Thyroid gland (tissue), 4 donors: Measurements from ENCODE around the gene NRXN2. TPM values are rescaled to one million over a fixed set of nuclear protein-coding genes. Genes with fewer than 3 reads are reported as not detected.
A peak's percentile ranks its signal among the peaks of the same experiment; 100 is the strongest.

Experiments
- DNase-seq, 2 donors: peaks; one replicate each; pipeline ENCODE4 v3.0.0-alpha.2; 2019
- H3K27ac ChIP-seq, 3 donors: fragments of 200-600 bp; sonication (generic); 1 replicate in 2 of 3; 2 replicates in 1 of 3; pipeline ENCODE4 v1.5.1; 2016 to 2019; ENCODE audit warnings: mild to moderate bottlenecking in 1 of 3, moderate library complexity in 1 of 3
- H3K27me3 ChIP-seq: fragments of 200-600 bp; sonication (generic); one replicate; pipeline ENCODE4 v1.5.1; 2019
- H3K36me3 ChIP-seq, 2 donors: fragments of 200-600 bp; sonication (generic); one replicate each; pipeline ENCODE4 v1.5.1; 2016 to 2019
- H3K4me1 ChIP-seq, 2 donors: fragments of 200-600 bp; sonication (generic); one replicate each; pipeline ENCODE4 v1.5.1; 2017 to 2019
- H3K4me3 ChIP-seq, 3 donors: fragments of 200-600 bp; sonication (generic); replicated peaks in 1 of 3; 1 replicate in 2 of 3; 2 replicates in 1 of 3; pipeline ENCODE4 v1.5.1; 2016; ENCODE audit warnings: mild to moderate bottlenecking in 1 of 3
- H3K9me3 ChIP-seq: fragments of 200-600 bp; sonication (generic); one replicate; pipeline ENCODE4 v1.5.1; 2017
- POLR2A ChIP-seq, 2 donors: fragments of 450-650 bp; IDR thresholded peaks; one replicate each; pipeline ENCODE4 v1.6.1; 2017; ENCODE audit warnings: antibody characterized with exemption in 2 of 2, mild to moderate bottlenecking in 2 of 2, moderate library complexity in 1 of 2
- WGBS, 2 donors: methylation state at CpG; one replicate each; pipeline ENCODE4 v1.1.5; 2017; 5-methylcytosine and 5-hydroxymethylcytosine counted together
- intact Hi-C: fragments of 100-400 bp; cut with DNase I; formaldehyde crosslinking; loops from one replicate; pipeline ENCODE4 v1.15.1; 2023
- total RNA-seq, 4 donors: library from RNA; depleted of rRNA; stranded (reverse); fragments of >200 nt; gene quantifications; one replicate each; pipeline ENCODE4 v1.2.3, GENCODE V29; 2016
- TF ChIP-seq, protein P1 (sequence below), 6 experiments: fragments of 200-600 bp in 3 of 6; fragments of 450-650 bp in 3 of 6; sonication (generic) in 3 of 6; IDR thresholded peaks; one replicate each; pipeline ENCODE4 v1.5.1; 2016 to 2019; ENCODE audit warnings: antibody characterized with exemption in 6 of 6, mild to moderate bottlenecking in 2 of 6, inconsistent platforms in 1 of 6, moderate library complexity in 1 of 6

NRXN2 gene
- total RNA-seq, 4 donors from 2014 or later: 2.0 to 12.3 (median 4.8) TPM

DNA sequence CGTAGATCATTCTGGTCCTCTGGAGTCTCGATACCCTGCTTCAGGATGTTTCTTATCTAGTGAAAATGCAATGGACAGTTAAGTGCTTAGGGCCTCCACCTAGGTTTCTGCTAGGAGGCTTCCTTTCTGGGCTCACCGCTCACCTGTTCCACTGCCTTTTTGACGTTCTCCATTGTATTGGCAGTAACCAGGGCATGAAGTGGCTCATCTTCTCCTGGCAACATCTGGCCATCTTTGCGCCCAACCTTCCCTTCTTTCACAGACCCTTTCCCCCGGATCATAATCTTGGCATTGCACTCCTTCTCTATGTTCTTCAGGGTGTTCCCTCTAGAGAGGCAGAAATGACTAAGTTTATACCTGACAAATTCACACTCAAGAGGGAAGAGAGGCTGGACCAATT, 46.3 kb upstream of the NRXN2 start:
- Histone ChIP-seq H3K4me1 (peaks cover 0 to 9% of the 10 kb centered on the region in 2 donors), H3K4me3 (no peak overlapping the region), H3K36me3 (peaks cover 98 to 100% of the 10 kb centered on the region in 2 donors), H3K27ac (no peak overlapping the region), H3K9me3 (no peaks in the 10 kb centered on the region), H3K27me3 (no peaks in the 10 kb centered on the region)
- DNase-seq: no peak
- WGBS, 2 donors: 88 to 91% methylated on average over 6 of the region's 6 CpGs
- TF ChIP-seq, protein P1, sequence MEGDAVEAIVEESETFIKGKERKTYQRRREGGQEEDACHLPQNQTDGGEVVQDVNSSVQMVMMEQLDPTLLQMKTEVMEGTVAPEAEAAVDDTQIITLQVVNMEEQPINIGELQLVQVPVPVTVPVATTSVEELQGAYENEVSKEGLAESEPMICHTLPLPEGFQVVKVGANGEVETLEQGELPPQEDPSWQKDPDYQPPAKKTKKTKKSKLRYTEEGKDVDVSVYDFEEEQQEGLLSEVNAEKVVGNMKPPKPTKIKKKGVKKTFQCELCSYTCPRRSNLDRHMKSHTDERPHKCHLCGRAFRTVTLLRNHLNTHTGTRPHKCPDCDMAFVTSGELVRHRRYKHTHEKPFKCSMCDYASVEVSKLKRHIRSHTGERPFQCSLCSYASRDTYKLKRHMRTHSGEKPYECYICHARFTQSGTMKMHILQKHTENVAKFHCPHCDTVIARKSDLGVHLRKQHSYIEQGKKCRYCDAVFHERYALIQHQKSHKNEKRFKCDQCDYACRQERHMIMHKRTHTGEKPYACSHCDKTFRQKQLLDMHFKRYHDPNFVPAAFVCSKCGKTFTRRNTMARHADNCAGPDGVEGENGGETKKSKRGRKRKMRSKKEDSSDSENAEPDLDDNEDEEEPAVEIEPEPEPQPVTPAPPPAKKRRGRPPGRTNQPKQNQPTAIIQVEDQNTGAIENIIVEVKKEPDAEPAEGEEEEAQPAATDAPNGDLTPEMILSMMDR (IDR thresholded peaks at IDR 0.05): no peak
- TF ChIP-seq POLR2A (IDR thresholded peaks at IDR 0.05): no peak
- intact Hi-C loops: no loop called here

DNA sequence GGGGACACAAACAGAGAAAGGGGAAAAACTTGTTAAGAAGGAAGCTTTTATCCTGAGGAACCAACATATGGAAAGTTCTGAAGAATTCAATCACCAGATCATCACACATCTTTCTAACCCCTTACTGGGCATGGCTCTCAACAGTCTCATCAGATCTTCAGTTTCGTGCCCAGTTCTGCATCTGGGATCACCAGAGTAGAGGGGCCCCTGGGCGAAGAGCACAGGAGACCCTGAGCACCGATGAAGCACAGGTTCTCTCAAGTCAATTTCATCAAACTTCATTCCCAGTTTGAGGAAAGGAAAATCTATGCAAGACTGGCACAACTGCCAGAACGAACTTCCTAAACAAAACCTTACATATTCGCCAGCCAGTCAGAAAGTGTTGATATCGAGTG, 45.3 kb upstream of the NRXN2 start:
- H3K4me3 ChIP-seq: no peak overlapping the region
- TF ChIP-seq POLR2A (IDR thresholded peaks at IDR 0.05): no peak
- TF ChIP-seq, protein P1 (IDR thresholded peaks at IDR 0.05): no peak
- intact Hi-C loops: no loop called here
- no peaks in the 10 kb centered on the region for H3K27me3 ChIP-seq
- H3K4me1 ChIP-seq: peaks cover 9 to 17% of the 10 kb centered on the region in 2 donors
- H3K36me3 ChIP-seq: peaks cover 92 to 100% of the 10 kb centered on the region in 2 donors
- WGBS, 2 donors: 94 to 96% methylated on average over 6 of the region's 6 CpGs
- DNase-seq: no peak
- H3K27ac ChIP-seq: no peak overlapping the region
- H3K9me3 ChIP-seq: no peaks in the 10 kb centered on the region

DNA sequence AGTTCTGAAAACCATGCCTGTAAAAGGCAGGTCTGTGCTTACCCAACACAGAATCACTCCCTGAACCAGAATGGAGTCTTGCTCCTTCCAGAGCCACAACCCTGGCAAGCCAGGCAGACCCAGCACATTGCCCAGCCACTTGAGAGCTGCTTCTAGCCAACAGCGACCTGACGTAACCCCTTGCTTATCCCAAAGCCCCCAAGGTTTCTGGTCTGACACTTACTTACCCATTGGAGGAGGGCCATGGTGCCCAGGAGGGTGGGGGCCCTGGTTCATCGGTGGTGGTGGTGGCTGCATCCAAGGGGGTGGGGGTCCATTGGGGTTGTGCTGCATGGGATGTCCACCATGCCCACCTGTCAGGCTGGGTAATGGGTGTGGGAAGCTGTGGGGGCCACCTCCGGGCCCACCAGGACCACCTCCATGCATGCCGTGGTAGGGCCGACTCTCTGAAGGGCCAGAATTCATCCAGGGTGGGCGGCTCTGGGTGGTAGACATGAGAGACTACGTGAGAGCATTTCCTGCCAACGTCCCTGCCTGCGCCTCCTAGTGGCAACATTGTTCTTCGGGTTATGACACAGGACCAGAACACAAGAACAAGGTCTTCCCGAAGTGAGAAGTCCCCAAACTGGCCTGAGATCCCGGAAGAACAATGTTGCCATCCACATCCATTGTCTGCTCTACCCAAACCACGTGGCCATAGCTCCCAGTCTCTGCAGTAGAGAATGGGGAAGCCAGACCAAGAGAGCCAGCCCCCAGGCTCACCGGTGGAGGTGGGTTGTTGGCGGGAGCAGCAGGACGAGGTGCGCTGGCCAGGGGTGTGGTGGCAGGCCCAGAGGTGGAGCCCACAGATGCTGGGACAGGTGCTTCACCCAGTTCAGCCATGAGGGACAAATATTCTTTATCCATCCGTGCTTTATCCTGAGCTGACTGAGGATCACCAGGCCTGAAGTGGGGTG, 44.6 kb upstream of the NRXN2 start:
- peaks cover 86 to 99% of the 10 kb centered on the region in 2 donors for H3K36me3 ChIP-seq
- H3K27ac ChIP-seq: peak overlapping the region in 1 of 3 donors; percentile 37
- H3K27me3 ChIP-seq: no peaks in the 10 kb centered on the region
- 53 to 62% methylated on average over 16 to 18 of the region's 19 CpGs for WGBS, 2 donors
- H3K4me3 ChIP-seq: no peak overlapping the region
- peak; percentile 57 for DNase-seq
- intact Hi-C loops: no loop called here
- peaks cover 15 to 19% of the 10 kb centered on the region in 2 donors for H3K4me1 ChIP-seq
- TF ChIP-seq POLR2A (IDR thresholded peaks at IDR 0.05): no peak
- TF ChIP-seq, protein P1 (IDR thresholded peaks at IDR 0.05): peak; percentile 23 to 78 (median 55)
- H3K9me3 ChIP-seq: no peaks in the 10 kb centered on the region

DNA sequence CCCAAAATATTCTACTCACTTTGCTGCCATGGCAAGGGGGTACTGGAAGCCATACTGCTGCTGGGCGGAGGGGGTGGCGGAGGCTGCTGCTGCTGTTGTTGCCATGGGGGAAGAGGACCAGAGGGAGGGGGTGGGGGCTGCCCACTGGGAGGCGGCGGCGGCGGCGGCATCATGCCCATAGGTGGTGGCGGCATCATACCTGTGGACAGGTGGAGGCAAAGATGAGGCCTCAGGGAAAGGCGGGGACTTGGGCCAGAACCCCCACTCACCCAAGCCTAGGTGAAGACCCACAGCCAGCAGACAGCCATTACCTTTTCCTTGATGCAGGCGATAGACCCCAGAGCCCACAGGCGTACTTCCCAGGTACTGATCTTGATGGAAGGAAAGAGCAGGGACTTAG, 43.9 kb upstream of the NRXN2 start:
- Histone ChIP-seq H3K4me3 (no peak overlapping the region), H3K9me3 (no peaks in the 10 kb centered on the region), H3K27ac (peak overlapping the region in 1 of 3 donors; percentile 37), H3K4me1 (peaks cover 17 to 26% of the 10 kb centered on the region in 2 donors), H3K27me3 (no peaks in the 10 kb centered on the region), H3K36me3 (peaks cover 78 to 92% of the 10 kb centered on the region in 2 donors)
- intact Hi-C loops: no loop called here
- TF ChIP-seq, protein P1 (IDR thresholded peaks at IDR 0.05): no peak
- TF ChIP-seq POLR2A (IDR thresholded peaks at IDR 0.05): no peak
- DNase-seq: no peak
- WGBS, 2 donors: 80 to 99% methylated on average over 2 to 11 of the region's 11 CpGs
